Measurements from ENCODE around the gene MGAT1. TPM values are rescaled to one million over a fixed set of nuclear protein-coding genes. Genes with fewer than 3 reads are reported as not detected.

Gene MGAT1
- total RNA-seq, 2 experiments from 2014 or later = 161 to 171 TPM

DNA sequence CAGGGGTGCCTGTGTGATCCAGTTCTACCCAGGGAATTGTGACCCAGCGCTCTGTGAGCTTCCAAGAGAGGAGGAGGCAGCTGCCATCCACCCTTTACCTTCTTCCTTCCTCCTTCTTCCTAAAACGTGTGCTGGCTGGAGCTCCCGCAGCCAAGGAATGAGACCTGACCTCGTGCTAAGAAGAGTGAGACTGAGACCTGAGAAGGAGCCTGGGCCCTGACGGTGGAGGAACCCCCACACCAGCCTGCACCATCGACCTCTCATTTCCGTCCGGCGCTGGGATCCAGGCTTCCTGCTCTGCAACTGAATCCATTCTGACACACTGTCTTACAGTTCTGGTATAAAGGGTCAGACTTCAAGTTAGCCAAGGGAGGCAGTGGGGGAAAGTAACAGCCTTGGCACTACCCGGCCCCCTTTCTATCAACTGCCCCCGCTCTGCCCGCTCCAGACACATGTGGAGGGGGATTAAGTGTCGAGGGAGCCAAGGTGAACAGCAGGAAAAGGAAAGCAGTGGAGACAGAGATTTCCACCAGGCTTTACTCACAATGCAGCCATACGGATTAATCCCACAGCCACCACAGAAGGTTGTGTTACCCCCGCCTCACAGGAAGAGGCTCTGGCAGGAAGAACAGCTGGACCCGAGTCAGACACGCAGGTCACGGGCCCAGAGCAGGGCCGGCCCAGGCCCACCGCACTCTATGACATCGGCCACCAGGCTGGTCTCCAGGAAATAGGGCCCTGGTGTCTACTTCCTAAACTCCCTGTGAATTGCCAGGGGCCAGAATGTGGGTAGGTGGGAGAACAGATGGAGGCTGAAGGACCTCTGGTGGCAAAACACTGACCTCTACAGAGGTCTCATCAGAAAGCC is 15.8 kb downstream of the MGAT1 start:
- Mint-ChIP-seq H3K9me3 (no peaks in the 10 kb centered on the region), H3K36me3 (ENCODE audit: low read depth) (peaks cover 17% of the 10 kb centered on the region), H3K27me3 (no peaks in the 10 kb centered on the region), H3K4me1 (ENCODE audit: low read depth) (peaks cover 41% of the 10 kb centered on the region), H3K27ac (peak overlapping the region; percentile 82), H3K4me3 (no peak overlapping the region)
- intact Hi-C loops (cut with micrococcal nuclease) = no loop called here
- ChIA-PET CTCF (interaction anchor here (1.5 to 2.8 kb wide), 2 partner anchors 8 to 15 kb away, joined by 5 to 9 read pairs; no protein-coding TSS in a partner anchor), POLR2A (interaction anchor here (2.1 kb wide), 1 partner anchor 16 kb away, joined by 4 read pairs; no protein-coding TSS in a partner anchor)
- ATAC-seq (no peak), DNase-seq (no peak)
- TF ChIP-seq, protein P1, sequence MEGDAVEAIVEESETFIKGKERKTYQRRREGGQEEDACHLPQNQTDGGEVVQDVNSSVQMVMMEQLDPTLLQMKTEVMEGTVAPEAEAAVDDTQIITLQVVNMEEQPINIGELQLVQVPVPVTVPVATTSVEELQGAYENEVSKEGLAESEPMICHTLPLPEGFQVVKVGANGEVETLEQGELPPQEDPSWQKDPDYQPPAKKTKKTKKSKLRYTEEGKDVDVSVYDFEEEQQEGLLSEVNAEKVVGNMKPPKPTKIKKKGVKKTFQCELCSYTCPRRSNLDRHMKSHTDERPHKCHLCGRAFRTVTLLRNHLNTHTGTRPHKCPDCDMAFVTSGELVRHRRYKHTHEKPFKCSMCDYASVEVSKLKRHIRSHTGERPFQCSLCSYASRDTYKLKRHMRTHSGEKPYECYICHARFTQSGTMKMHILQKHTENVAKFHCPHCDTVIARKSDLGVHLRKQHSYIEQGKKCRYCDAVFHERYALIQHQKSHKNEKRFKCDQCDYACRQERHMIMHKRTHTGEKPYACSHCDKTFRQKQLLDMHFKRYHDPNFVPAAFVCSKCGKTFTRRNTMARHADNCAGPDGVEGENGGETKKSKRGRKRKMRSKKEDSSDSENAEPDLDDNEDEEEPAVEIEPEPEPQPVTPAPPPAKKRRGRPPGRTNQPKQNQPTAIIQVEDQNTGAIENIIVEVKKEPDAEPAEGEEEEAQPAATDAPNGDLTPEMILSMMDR (IDR thresholded peaks at IDR 0.05) = no peak

DNA sequence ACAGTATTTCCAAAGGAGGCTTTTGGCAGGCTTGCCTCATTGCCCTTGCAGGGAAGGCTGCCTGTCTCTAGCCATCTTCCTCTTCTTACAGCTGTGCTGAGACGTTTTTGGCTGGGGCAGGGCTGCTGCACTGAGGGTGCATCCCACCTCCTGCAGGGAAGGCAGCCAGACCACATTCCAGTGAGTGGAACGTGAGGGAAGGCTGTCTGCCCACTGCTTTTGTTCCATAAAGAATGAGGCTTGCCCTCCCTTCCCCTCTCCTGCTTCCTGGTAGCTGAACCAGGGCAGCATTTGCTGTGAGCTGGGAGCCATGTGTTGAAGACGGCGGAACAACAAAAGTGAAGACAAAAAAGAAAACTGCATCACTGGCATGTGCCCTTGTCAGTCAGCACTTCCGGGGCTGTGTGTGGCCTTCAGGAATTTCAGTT is 16.8 kb downstream of the MGAT1 start:
- Mint-ChIP-seq H3K27me3 (no peaks in the 10 kb centered on the region), H3K4me1 (ENCODE audit: low read depth) (peaks cover 37% of the 10 kb centered on the region), H3K27ac (peak overlapping the region; percentile 82), H3K36me3 (ENCODE audit: low read depth) (peaks cover 14% of the 10 kb centered on the region), H3K4me3 (no peak overlapping the region), H3K9me3 (no peaks in the 10 kb centered on the region)
- CTCF ChIA-PET = interaction anchor here (1.5 to 2.8 kb wide), 2 partner anchors 9 to 16 kb away, joined by 5 to 9 read pairs; no protein-coding TSS in a partner anchor
- POLR2A ChIA-PET = interaction anchor here (2.1 kb wide), 1 partner anchor 17 kb away, joined by 4 read pairs; no protein-coding TSS in a partner anchor
- ATAC-seq (no peak), DNase-seq (no peak)
- TF ChIP-seq, protein P1 (IDR thresholded peaks at IDR 0.05) = no peak
- intact Hi-C loops (cut with micrococcal nuclease) = no loop called here

DNA sequence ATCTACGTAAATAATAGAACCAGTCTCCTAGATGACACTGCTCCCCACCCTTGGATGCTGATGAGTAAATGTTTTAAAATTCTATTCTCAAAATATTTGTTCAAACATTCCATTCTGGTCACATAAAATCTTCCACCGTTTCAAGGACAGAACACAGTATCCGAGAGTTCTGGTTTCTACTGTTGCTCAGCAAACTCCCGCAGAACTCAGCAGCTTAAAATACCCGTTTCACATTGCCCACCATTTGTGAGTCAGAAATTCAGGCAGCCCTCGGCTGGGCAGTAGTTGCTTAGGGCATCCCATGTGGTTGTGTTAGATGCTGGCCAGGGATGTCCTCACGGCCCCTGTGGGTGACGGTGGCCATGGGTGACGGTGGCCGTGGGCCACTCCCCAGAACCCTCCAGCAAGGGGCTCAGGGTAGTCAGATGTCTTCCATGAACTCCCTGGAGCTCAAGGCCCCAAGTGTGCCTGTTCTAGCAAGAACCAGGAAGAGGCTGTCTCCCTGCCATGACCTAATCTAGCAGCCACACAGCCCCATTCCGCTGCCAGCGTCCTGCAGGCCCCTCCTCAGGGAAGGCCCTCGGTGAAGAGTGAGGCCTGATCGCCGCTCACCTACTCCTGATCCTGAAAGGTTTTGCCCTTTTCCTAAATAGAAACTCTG is 17.4 kb downstream of the MGAT1 start:
- Mint-ChIP-seq H3K36me3 (ENCODE audit: low read depth) (peaks cover 11% of the 10 kb centered on the region), H3K4me3 (no peak overlapping the region), H3K27ac (peak overlapping the region; percentile 82), H3K9me3 (no peaks in the 10 kb centered on the region), H3K27me3 (no peaks in the 10 kb centered on the region), H3K4me1 (ENCODE audit: low read depth) (peaks cover 35% of the 10 kb centered on the region)
- ChIA-PET POLR2A (interaction anchor here (1.1 to 1.2 kb wide), 2 partner anchors 13 to 46 kb away, joined by 3 read pairs; no protein-coding TSS in a partner anchor), CTCF (interaction anchor here (0.7 to 2.8 kb wide), 7 partner anchors 9 to 85 kb away, joined by 3 to 9 read pairs (median 3); no protein-coding TSS in a partner anchor)
- DNase-seq (no peak), ATAC-seq (no peak)
- TF ChIP-seq, protein P1 (IDR thresholded peaks at IDR 0.05) = no peak
- intact Hi-C loops (cut with micrococcal nuclease) = no loop called here

DNA sequence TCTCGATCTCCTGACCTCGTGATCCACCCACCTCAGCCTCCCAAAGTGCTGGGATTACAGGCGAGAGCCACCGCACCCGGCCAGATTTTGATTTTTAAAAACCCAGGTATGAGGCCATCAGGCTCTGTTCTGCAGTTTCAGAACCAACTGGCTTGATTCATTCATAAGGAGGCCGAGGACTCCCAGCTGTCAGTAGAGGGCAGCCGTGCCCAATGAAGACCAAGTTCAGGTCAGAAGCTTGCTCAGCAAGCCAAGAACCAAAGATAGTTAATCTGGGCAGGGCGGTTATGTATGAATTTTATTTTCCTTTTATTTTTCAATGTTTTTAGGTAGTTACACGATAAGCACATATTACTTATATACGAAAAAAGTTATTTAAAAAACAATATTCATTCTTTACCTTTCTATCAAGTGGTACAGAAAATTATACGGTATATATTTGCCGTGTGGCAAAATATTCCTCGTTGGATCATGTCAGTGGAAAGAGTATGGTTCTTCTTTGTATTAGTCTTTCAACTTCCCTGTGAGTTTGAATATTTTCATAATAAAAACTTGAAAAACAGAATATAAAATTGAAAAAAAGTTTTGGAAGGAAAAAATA is 18.0 kb downstream of the MGAT1 start:
- Mint-ChIP-seq H3K4me1 (ENCODE audit: low read depth) (peaks cover 31% of the 10 kb centered on the region), H3K36me3 (ENCODE audit: low read depth) (peaks cover 4% of the 10 kb centered on the region), H3K27me3 (no peaks in the 10 kb centered on the region), H3K27ac (no peak overlapping the region), H3K9me3 (no peaks in the 10 kb centered on the region), H3K4me3 (no peak overlapping the region)
- intact Hi-C loops (cut with micrococcal nuclease) = no loop called here
- TF ChIP-seq, protein P1 (IDR thresholded peaks at IDR 0.05) = peak; percentile 66
- DNase-seq (peak; percentile 82), ATAC-seq (peak; percentile 74)
- ChIA-PET CTCF (interaction anchor here (0.6 to 2.8 kb wide), 10 partner anchors 10 to 86 kb away, joined by 3 to 9 read pairs (median 3); partner anchors contain the start of gene MGAT1), POLR2A (interaction anchor here (0.7 to 1.5 kb wide), 4 partner anchors 14 to 96 kb away, joined by 3 to 5 read pairs (median 3); no protein-coding TSS in a partner anchor)

All from activated CD8-positive, alpha-beta T cell treated with anti-CD3 and anti-CD28 coated beads for 36 hours (primary cell).